HepG2 (cell line): ENCODE data around the gene HSPB7. TPM values are rescaled to one million over a fixed set of nuclear protein-coding genes. Genes with fewer than 3 reads are reported as not detected.
"Not testable (repeated sequence)": the region's sequence is repeated elsewhere in the genome, so short reads cannot be mapped to it uniquely, and the experiment has no call there.

Experiments used
- ATAC-seq: fragments of 200-7000 bp; cut with Tn5 transposase; 3 replicates; pipeline ENCODE4 v1.9.1; 2020; ENCODE audit warnings: mild to moderate bottlenecking, moderate library complexity
- BruUV-seq: library from RNA; stranded (reverse); fragments of 400-500 nt; replicated peaks from 2 replicates; lab custom pipeline; 2021; lab: Mats Ljungman, UMichigan
- CTCF ChIA-PET: fragments of 300-600 bp; formaldehyde crosslinking; extraction: SDS; loops from one replicate; lab custom pipeline; 2021; ENCODE audit warnings: low total read pairs, inconsistent platforms, low intra/inter-chr PET ratio; lab: Yijun Ruan, JAX
- POLR2A ChIA-PET: fragments of 350-600 bp; sonication (Branson Sonifier 250); formaldehyde crosslinking; loops from one replicate; lab custom pipeline; 2020; ENCODE audit warnings: antibody characterized with exemption, inconsistent platforms; lab: Yijun Ruan, JAX
- DNase-seq: peaks from one replicate; pipeline ENCODE4 v3.0.0-alpha.2; 2015; ENCODE audit warnings: low spot score
- FAIRE-seq: peaks from 3 replicates; lab custom pipeline; 2011; peaks lifted over from hg19 to GRCh38; lab: Jason Lieb, UNC
- H2AFZ ChIP-seq: one replicate; pipeline ENCODE4 v1.6.1; 2011; ENCODE audit warnings: low read length, inconsistent platforms
- H3K27ac ChIP-seq: fragments of 300-600 bp; 3 replicates; pipeline ENCODE4 v1.8.0; 2011; ENCODE audit warnings: mixed run types, mild to moderate bottlenecking, mixed read lengths, low read length, inconsistent platforms; ENCODE audit not compliant: insufficient read depth; ENCODE audit errors: extremely low read length
- H3K27me3 ChIP-seq, 2 experiments: fragments of 200-600 bp in 1 of 2; 2 replicates in 1 of 2; 3 replicates in 1 of 2; pipeline versions ENCODE4 v1.6.0 to v1.8.0; 2011; ENCODE audit warnings: low read length in 2 of 2, mild to moderate bottlenecking in 2 of 2, moderate library complexity in 2 of 2, inconsistent platforms in 1 of 2; ENCODE audit not compliant: insufficient read depth in 2 of 2, control insufficient read depth in 1 of 2
- H3K36me3 ChIP-seq, 2 experiments: fragments of 200-600 bp in 1 of 2; replicated peaks in 1 of 2; 2 replicates in 1 of 2; 3 replicates in 1 of 2; pipeline versions ENCODE4 v1.5.1 to v1.8.0; 2011; ENCODE audit warnings: low read length in 2 of 2, inconsistent platforms in 1 of 2; ENCODE audit not compliant: insufficient read depth in 2 of 2, control insufficient read depth in 1 of 2
- H3K4me1 ChIP-seq: 2 replicates; pipeline ENCODE4 v1.5.1; 2012; ENCODE audit warnings: low read length, inconsistent platforms; ENCODE audit not compliant: insufficient read depth
- H3K4me2 ChIP-seq: 2 replicates; pipeline ENCODE4 v1.6.0; 2011; ENCODE audit warnings: low read depth, low read length, inconsistent platforms
- H3K4me3 ChIP-seq, 3 experiments: fragments of 200-600 bp in 1 of 3; sonication (generic), shearing (Covaris generic) in 1 of 3; replicated peaks in 1 of 3; 2 replicates each; pipeline ENCODE4 v1.5.1; 2011 to 2016; ENCODE audit warnings: low read length in 3 of 3, inconsistent platforms in 2 of 3, low read depth in 2 of 3, mild to moderate bottlenecking in 2 of 3, control low read depth in 1 of 3, mixed read lengths in 1 of 3; ENCODE audit not compliant: insufficient read depth in 1 of 3
- H3K79me2 ChIP-seq: one replicate; pipeline ENCODE4 v1.6.1; 2011; ENCODE audit warnings: low read length, inconsistent platforms; ENCODE audit not compliant: insufficient read depth
- H3K9ac ChIP-seq: 2 replicates; pipeline ENCODE4 v1.6.0; 2011; ENCODE audit warnings: mild to moderate bottlenecking, low read depth, low read length, inconsistent platforms; ENCODE audit not compliant: insufficient read depth
- H3K9me3 ChIP-seq: 2 replicates; pipeline ENCODE4 v1.5.1; 2012; ENCODE audit warnings: mild to moderate bottlenecking, low read length
- H4K20me1 ChIP-seq: 2 replicates; pipeline ENCODE4 v1.6.0; 2011; ENCODE audit warnings: inconsistent platforms, mild to moderate bottlenecking, low read length, moderate library complexity; ENCODE audit not compliant: insufficient read depth
- NCOR1 ChIP-seq: fragments of 200-600 bp; sonication (generic); IDR thresholded peaks from 2 replicates; pipeline ENCODE4 v1.7.0; 2017; ENCODE audit warnings: antibody characterized with exemption, low read length, borderline replicate concordance
- ZMYM3 ChIP-seq: sonication (generic); formaldehyde crosslinking; IDR thresholded peaks from 2 replicates; pipeline ENCODE4 v1.5.1; 2020; ENCODE audit warnings: mild to moderate bottlenecking, missing genetic modification reagents
- ZNF441 ChIP-seq: sonication (generic); formaldehyde crosslinking; IDR thresholded peaks from 2 replicates; pipeline ENCODE4 v1.7.0; 2021; ENCODE audit warnings: missing genetic modification reagents, borderline replicate concordance
- WGBS: methylation state at CpG from one replicate; pipeline ENCODE4 v1.1.6; 2017; ENCODE audit warnings: low lambda C conversion rate; 5-methylcytosine and 5-hydroxymethylcytosine counted together
- in situ Hi-C: cut with HindIII; loops from 2 replicates; pipeline ENCODE4 v1.10.0; 2017; ENCODE audit warnings: low pct_unique_long_range_greater_than_20kb; ENCODE audit not compliant: extremely low pct_ligation_motif_present
- intact Hi-C: fragments of 100-400 bp; cut with micrococcal nuclease; formaldehyde crosslinking; loops from one replicate; pipeline ENCODE4 v1.10.0; 2022; ENCODE audit not compliant: unreplicated experiment
- polyA plus RNA-seq, 8 experiments: library from polyadenylated mRNA; depleted of rRNA in 3 of 8; stranded (reverse) in 7 of 8; unstranded in 1 of 8; fragments of >200 nt; fragmentation: Illumina TruSeq in 4 of 8; extraction: Trizol in 4 of 8; gene quantifications; 2 replicates each; pipeline versions ENCODE4 v1.2.1 to v1.2.3, GENCODE V29; 2011 to 2016; ENCODE audit warnings: low read depth in 4 of 8, missing spikeins in 1 of 8, mixed read lengths in 1 of 8; ENCODE audit not compliant: insufficient read depth in 1 of 8
- total RNA-seq, 5 experiments: library from RNA; depleted of rRNA; stranded (reverse); fragments of >200 nt; fragmentation: Illumina TruSeq; extraction: Trizol; gene quantifications; 2 replicates each; pipeline ENCODE4 v1.2.3, GENCODE V29; 2016; ENCODE audit warnings: low read depth in 1 of 5
- TF ChIP-seq, protein P1 (sequence below): sonication (generic); formaldehyde crosslinking; IDR thresholded peaks from 2 replicates; pipeline ENCODE4 v1.5.0; 2020; ENCODE audit warnings: mild to moderate bottlenecking, missing genetic modification reagents

Gene HSPB7
- total and polyA plus RNA-seq, 2 of the 13 experiments (the other 11 are each of a cell fraction or from before 2014, with no cell fraction given), result 0.20 TPM; not detected in 1

GRCh38 chr1:16001274-16001673, 16.6 kb downstream of the HSPB7 start:
- intact Hi-C loops, BruUV-seq, H3K9ac ChIP-seq, POLR2A ChIA-PET, H4K20me1 ChIP-seq, CTCF ChIA-PET, H2AFZ ChIP-seq, H3K27ac ChIP-seq, H3K4me3 ChIP-seq, DNase-seq, H3K9me3 ChIP-seq, in situ Hi-C loops, ATAC-seq, FAIRE-seq, H3K4me2 ChIP-seq, H3K79me2 ChIP-seq: not testable (repeated sequence)
- WGBS, result 46% methylated on average over 10 of the region's 10 CpGs
- peaks cover 0 to 11% of the 10 kb centered on the region in 2 experiments; a peak in 3 of 5 replicates for H3K36me3 ChIP-seq
- TF ChIP-seq, protein P1, sequence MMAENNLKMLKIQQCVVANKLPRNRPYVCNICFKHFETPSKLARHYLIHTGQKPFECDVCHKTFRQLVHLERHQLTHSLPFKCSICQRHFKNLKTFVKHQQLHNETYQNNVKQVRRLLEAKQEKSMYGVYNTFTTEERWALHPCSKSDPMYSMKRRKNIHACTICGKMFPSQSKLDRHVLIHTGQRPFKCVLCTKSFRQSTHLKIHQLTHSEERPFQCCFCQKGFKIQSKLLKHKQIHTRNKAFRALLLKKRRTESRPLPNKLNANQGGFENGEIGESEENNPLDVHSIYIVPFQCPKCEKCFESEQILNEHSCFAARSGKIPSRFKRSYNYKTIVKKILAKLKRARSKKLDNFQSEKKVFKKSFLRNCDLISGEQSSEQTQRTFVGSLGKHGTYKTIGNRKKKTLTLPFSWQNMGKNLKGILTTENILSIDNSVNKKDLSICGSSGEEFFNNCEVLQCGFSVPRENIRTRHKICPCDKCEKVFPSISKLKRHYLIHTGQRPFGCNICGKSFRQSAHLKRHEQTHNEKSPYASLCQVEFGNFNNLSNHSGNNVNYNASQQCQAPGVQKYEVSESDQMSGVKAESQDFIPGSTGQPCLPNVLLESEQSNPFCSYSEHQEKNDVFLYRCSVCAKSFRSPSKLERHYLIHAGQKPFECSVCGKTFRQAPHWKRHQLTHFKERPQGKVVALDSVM (CRISPR knock-in tag), result peak; percentile 49; the same call in 1 of the 2 replicates
- TF ChIP-seq ZNF441 (CRISPR knock-in tag), result peak; percentile 95
- peaks cover 50% of the 10 kb centered on the region for H3K4me1 ChIP-seq
- peaks cover 0 to 10% of the 10 kb centered on the region in 2 experiments; a peak in 3 of 5 replicates for H3K27me3 ChIP-seq

- Histone ChIP-seq H3K4me2 (no peak overlapping the region), H4K20me1 (no peaks in the 10 kb centered on the region), H3K9me3 (no peaks in the 10 kb centered on the region), H3K79me2 (no peaks in the 10 kb centered on the region)
- WGBS, result 63% methylated on average over 11 of the region's 11 CpGs
- CTCF ChIA-PET, result no interaction called here
- TF ChIP-seq NCOR1, result no peak
- TF ChIP-seq ZMYM3 (CRISPR knock-in tag), result peak; percentile 66
- TF ChIP-seq, all 625 proteins: peak for 1
- BruUV-seq, result no TSS peak
- in situ Hi-C loops (no loop called here), intact Hi-C loops (loop anchor here (10.0 kb wide), 1 partner anchor 184 kb away; no protein-coding TSS in a partner anchor)
- ATAC-seq (no peak), FAIRE-seq (no peak), DNase-seq (no peak)
- H3K4me1 ChIP-seq, result peaks cover 49% of the 10 kb centered on the region
- no peak overlapping the region for H3K9ac ChIP-seq
- H3K27ac ChIP-seq, result no peak overlapping the region
- peaks cover 0 to 10% of the 10 kb centered on the region in 2 experiments; a peak in 3 of 5 replicates for H3K27me3 ChIP-seq
- POLR2A ChIA-PET, result no interaction called here
- no peaks in the 10 kb centered on the region for H3K36me3 ChIP-seq
- no peak overlapping the region for H3K4me3 ChIP-seq
- H2AFZ ChIP-seq, result no peak overlapping the region
These were observed 18.9 kb downstream of the HSPB7 start for GRCh38 chr1:15998929-15999328.
